OCI-LY7 (cell line): Measurements from ENCODE around the gene WNT5A. TPM values are rescaled to one million over a fixed set of nuclear protein-coding genes. Genes with fewer than 3 reads are reported as not detected.

ENCODE experiments used
- BruUV-seq: library from RNA; stranded (reverse); fragments of 400-500 nt; replicated peaks from 2 replicates; lab custom pipeline; 2021; lab: Mats Ljungman, UMichigan
- CTCF ChIA-PET: fragments of 300-600 bp; sonication (Branson Sonifier 250); formaldehyde crosslinking; loops from one replicate; lab custom pipeline; 2022; ENCODE audit warnings: antibody characterized with exemption; ENCODE audit not compliant: unreplicated experiment; lab: Charles Lee
- POLR2A ChIA-PET: fragments of 300-600 bp; sonication (Branson Sonifier 250); formaldehyde crosslinking; loops from one replicate; lab custom pipeline; 2022; ENCODE audit warnings: antibody characterized with exemption; lab: Charles Lee
- DNase-seq: peaks from one replicate; pipeline ENCODE4 v3.0.0-alpha.2; 2015; ENCODE audit warnings: low spot score
- H2AFZ ChIP-seq: fragments of 200-600 bp; sonication (generic), shearing (Covaris generic); 2 replicates; pipeline ENCODE4 v1.6.1; 2014; ENCODE audit warnings: mild to moderate bottlenecking, antibody characterized with exemption, low read length, moderate library complexity
- H3K27ac ChIP-seq: fragments of 200-600 bp; sonication (generic); 2 replicates; pipeline ENCODE4 v1.5.1; 2014; ENCODE audit warnings: mixed run types, low read depth, mild to moderate bottlenecking, moderate library complexity, low read length, inconsistent platforms; ENCODE audit not compliant: poor library complexity, severe bottlenecking
- H3K36me3 ChIP-seq: fragments of 200-600 bp; sonication (generic); 2 replicates; pipeline ENCODE4 v1.6.1; 2014; ENCODE audit warnings: mild to moderate bottlenecking, antibody characterized with exemption, low read length, moderate library complexity, mixed read lengths; ENCODE audit not compliant: insufficient read depth
- H3K4me1 ChIP-seq: fragments of 200-600 bp; sonication (generic); 2 replicates; pipeline ENCODE4 v1.5.1; 2014; ENCODE audit warnings: mild to moderate bottlenecking, low read length; ENCODE audit not compliant: insufficient read depth, poor library complexity, severe bottlenecking
- H3K4me2 ChIP-seq: fragments of 200-600 bp; sonication (generic); 2 replicates; pipeline ENCODE4 v1.6.1; 2014; ENCODE audit warnings: mild to moderate bottlenecking, low read length
- H3K4me3 ChIP-seq: fragments of 200-600 bp; sonication (generic); 2 replicates; pipeline ENCODE4 v1.5.1; 2014; ENCODE audit warnings: mild to moderate bottlenecking, low read depth, low read length; ENCODE audit not compliant: poor library complexity, severe bottlenecking
- H3K79me2 ChIP-seq: fragments of 200-600 bp; sonication (generic); 2 replicates; pipeline ENCODE4 v1.6.1; 2016; ENCODE audit warnings: low read depth, mild to moderate bottlenecking, low read length, moderate library complexity, mixed read lengths; ENCODE audit not compliant: insufficient read depth
- H3K9me2 ChIP-seq: fragments of 200-600 bp; sonication (generic); 2 replicates; pipeline ENCODE4 v1.6.1; 2016; ENCODE audit warnings: mild to moderate bottlenecking, low read length, mixed read lengths; ENCODE audit not compliant: insufficient read depth
- H3K9me3 ChIP-seq: fragments of 200-600 bp; sonication (generic); 2 replicates; pipeline ENCODE4 v1.6.1; 2014; ENCODE audit warnings: mild to moderate bottlenecking, mixed run types, low read length, mixed read lengths
- H4K20me1 ChIP-seq: fragments of 200-600 bp; sonication (generic); 2 replicates; pipeline ENCODE4 v1.6.1; 2014; ENCODE audit warnings: mild to moderate bottlenecking, antibody characterized with exemption, low read length, moderate library complexity, mixed read lengths; ENCODE audit not compliant: insufficient read depth
- EZH2phosphoT487 ChIP-seq: fragments of 200-600 bp; sonication (generic); IDR thresholded peaks from 2 replicates; pipeline ENCODE4 v1.6.1; 2018; ENCODE audit warnings: low read depth, borderline replicate concordance, mild to moderate bottlenecking, mixed run types, antibody characterized with exemption, low read length, moderate library complexity, mixed read lengths
- intact Hi-C: fragments of 100-400 bp; cut with micrococcal nuclease; formaldehyde crosslinking; loops from one replicate; pipeline ENCODE4 v1.10.0; 2022; ENCODE audit not compliant: unreplicated experiment
- total RNA-seq, 2 experiments: library from RNA; depleted of rRNA in 1 of 2; stranded (reverse); fragments of >200 nt in 1 of 2; shearing (Covaris generic) in 1 of 2; gene quantifications; 2 replicates each; pipeline ENCODE4 v1.2.3, GENCODE V29; 2014 to 2022
- TF ChIP-seq, protein P1 (sequence below): fragments of 200-600 bp; sonication (generic); conservative IDR thresholded peaks from 2 replicates; pipeline ENCODE4 v1.5.1; 2014; ENCODE audit warnings: mild to moderate bottlenecking, antibody characterized with exemption, low read length, moderate library complexity, mixed read lengths

The WNT5A gene
- total RNA-seq, 2 experiments from 2014 or later, result 4.6 to 18.1 TPM

DNA sequence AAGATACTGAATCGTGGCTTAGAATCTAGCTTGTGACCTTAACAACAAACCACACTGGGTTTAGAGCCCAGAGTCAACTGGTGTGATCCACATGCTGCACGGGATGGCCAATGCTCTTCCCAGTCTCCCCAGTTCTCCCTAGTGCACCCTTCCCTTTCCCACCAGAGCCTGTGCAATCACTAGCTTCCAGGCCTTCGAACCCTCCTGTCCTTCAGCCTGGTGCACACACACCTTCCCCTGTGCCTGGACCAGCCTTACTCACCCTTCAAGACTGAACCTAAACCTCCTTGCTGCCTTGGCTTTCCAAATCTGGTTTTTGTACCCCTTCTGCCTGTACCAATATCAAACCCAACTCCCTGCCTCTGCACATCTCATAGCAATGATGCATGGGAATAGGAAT is 43.8 kb downstream of the WNT5A start:
- CTCF ChIA-PET, result no interaction called here
- POLR2A ChIA-PET, result interaction anchor here (0.6 kb wide), 1 partner anchor 220 kb away, joined by 3 read pairs; no protein-coding TSS in a partner anchor
- H3K79me2 ChIP-seq, result no peaks in the 10 kb centered on the region
- no peaks in the 10 kb centered on the region for H3K9me3 ChIP-seq
- intact Hi-C loops, result no loop called here
- H4K20me1 ChIP-seq, result no peaks in the 10 kb centered on the region
- H3K4me1 ChIP-seq, result no peaks in the 10 kb centered on the region
- TF ChIP-seq, protein P1, sequence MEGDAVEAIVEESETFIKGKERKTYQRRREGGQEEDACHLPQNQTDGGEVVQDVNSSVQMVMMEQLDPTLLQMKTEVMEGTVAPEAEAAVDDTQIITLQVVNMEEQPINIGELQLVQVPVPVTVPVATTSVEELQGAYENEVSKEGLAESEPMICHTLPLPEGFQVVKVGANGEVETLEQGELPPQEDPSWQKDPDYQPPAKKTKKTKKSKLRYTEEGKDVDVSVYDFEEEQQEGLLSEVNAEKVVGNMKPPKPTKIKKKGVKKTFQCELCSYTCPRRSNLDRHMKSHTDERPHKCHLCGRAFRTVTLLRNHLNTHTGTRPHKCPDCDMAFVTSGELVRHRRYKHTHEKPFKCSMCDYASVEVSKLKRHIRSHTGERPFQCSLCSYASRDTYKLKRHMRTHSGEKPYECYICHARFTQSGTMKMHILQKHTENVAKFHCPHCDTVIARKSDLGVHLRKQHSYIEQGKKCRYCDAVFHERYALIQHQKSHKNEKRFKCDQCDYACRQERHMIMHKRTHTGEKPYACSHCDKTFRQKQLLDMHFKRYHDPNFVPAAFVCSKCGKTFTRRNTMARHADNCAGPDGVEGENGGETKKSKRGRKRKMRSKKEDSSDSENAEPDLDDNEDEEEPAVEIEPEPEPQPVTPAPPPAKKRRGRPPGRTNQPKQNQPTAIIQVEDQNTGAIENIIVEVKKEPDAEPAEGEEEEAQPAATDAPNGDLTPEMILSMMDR, result no peak
- TF ChIP-seq EZH2phosphoT487, result no peak
- no peaks in the 10 kb centered on the region for H3K36me3 ChIP-seq
- DNase-seq, result no peak
- H3K9me2 ChIP-seq, result no peaks in the 10 kb centered on the region
- H2AFZ ChIP-seq, result no peak overlapping the region
- H3K4me3 ChIP-seq, result no peak overlapping the region
- H3K27ac ChIP-seq, result no peak overlapping the region
- BruUV-seq, result no TSS peak
- H3K4me2 ChIP-seq, result no peak overlapping the region

DNA sequence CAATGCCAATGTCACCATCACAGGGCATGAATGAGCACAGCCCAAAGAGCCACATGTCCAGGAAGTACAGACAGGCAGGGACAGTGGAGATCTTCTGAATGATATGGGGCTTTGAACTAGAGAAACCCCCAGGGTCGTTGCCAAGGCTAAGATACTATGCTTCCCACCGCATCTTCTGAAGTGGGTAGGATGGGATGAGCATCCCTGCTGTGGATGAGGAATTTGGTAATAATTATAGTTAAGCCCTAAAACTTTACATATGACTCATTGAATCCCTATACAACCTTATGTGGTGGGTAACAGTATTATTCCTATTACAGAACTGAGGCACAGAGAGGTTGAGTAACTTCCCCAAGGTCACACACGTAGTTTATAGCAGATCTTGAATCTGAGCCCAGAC is 44.2 kb downstream of the WNT5A start:
- no peaks in the 10 kb centered on the region for H3K36me3 ChIP-seq
- no peak overlapping the region for H2AFZ ChIP-seq
- no peaks in the 10 kb centered on the region for H3K4me1 ChIP-seq
- CTCF ChIA-PET, result no interaction called here
- no peak overlapping the region for H3K4me3 ChIP-seq
- POLR2A ChIA-PET, result interaction anchor here (0.6 kb wide), 1 partner anchor 221 kb away, joined by 3 read pairs; no protein-coding TSS in a partner anchor
- TF ChIP-seq, protein P1, result no peak
- no peak for TF ChIP-seq EZH2phosphoT487
- no peaks in the 10 kb centered on the region for H3K9me3 ChIP-seq
- H3K27ac ChIP-seq, result no peak overlapping the region
- H3K9me2 ChIP-seq, result no peaks in the 10 kb centered on the region
- no peaks in the 10 kb centered on the region for H4K20me1 ChIP-seq
- H3K4me2 ChIP-seq, result no peak overlapping the region
- intact Hi-C loops, result no loop called here
- DNase-seq, result no peak
- BruUV-seq, result no TSS peak
- no peaks in the 10 kb centered on the region for H3K79me2 ChIP-seq

DNA sequence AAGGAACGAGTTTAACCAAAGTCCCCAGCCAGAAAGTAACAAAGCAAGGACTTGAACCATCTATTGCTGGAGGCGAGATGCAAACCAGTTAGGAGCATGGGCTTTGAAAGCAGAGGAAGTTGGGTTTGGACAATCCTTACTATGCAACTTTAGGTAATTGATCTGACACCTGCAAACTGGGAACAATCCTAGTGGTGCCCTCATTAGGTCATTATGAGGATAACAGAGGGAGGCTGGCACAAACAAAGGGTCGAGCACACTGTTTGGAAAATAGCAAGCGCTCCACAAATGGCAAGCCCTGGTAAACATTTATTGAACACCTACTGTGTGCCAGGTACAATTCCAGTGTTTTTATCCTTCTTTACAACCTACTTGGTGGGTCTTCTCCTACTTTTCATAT is 45.6 kb downstream of the WNT5A start:
- CTCF ChIA-PET, result no interaction called here
- Histone ChIP-seq H3K4me1 (no peaks in the 10 kb centered on the region), H2AFZ (no peak overlapping the region), H3K9me2 (no peaks in the 10 kb centered on the region), H4K20me1 (no peaks in the 10 kb centered on the region), H3K4me3 (no peak overlapping the region), H3K4me2 (no peak overlapping the region), H3K36me3 (no peaks in the 10 kb centered on the region), H3K27ac (no peak overlapping the region), H3K79me2 (no peaks in the 10 kb centered on the region), H3K9me3 (no peaks in the 10 kb centered on the region)
- intact Hi-C loops, result no loop called here
- POLR2A ChIA-PET, result no interaction called here
- TF ChIP-seq EZH2phosphoT487, result no peak
- TF ChIP-seq, protein P1, result peak; percentile 52
- BruUV-seq, result no TSS peak
- DNase-seq, result no peak
